B cell (primary cell): ENCODE results near the gene PINK1. TPM values are rescaled to one million over a fixed set of nuclear protein-coding genes. Genes with fewer than 3 reads are reported as not detected.
A peak's percentile ranks its signal among the peaks of the same experiment; 100 is the strongest.

Experiments used
- ATAC-seq: fragments of 200-7000 bp; cut with Tn5 transposase; one replicate; pipeline ENCODE4 v1.10.0; 2021; ENCODE audit warnings: low read depth, mild to moderate bottlenecking, moderate number of reproducible peaks, moderate library complexity
- CTCF ChIA-PET: fragments of 350-600 bp; sonication (Branson Sonifier 250); formaldehyde crosslinking; loops from one replicate; lab custom pipeline; 2021; ENCODE audit warnings: antibody characterized with exemption, inconsistent platforms; lab: Charles Lee
- POLR2A ChIA-PET: fragments of 350-600 bp; sonication (Branson Sonifier 250); formaldehyde crosslinking; loops from one replicate; lab custom pipeline; 2021; ENCODE audit warnings: antibody characterized with exemption; lab: Charles Lee
- DNase-seq: peaks from one replicate; pipeline ENCODE4 v3.0.0; 2013
- H2AFZ ChIP-seq: 2 replicates; pipeline ENCODE4 v1.6.1; 2012; ENCODE audit warnings: mild to moderate bottlenecking, low read depth, low read length; ENCODE audit not compliant: insufficient read depth, poor library complexity, severe bottlenecking
- H3K27ac ChIP-seq, 2 donors: 1 replicate in 1 of 2; 2 replicates in 1 of 2; pipeline ENCODE4 v1.5.1; 2012 to 2013; ENCODE audit warnings: low read length in 2 of 2, mild to moderate bottlenecking in 2 of 2, moderate library complexity in 1 of 2
- H3K27me3 ChIP-seq, 4 experiments: fragments of 200-600 bp in 1 of 4; sonication (generic) in 1 of 4; replicated peaks in 1 of 4; 1 replicate in 2 of 4; 2 replicates in 2 of 4; pipeline versions ENCODE4 v1.6.1 to v1.7.0; 2013 to 2016; ENCODE audit warnings: low read length in 3 of 4, mild to moderate bottlenecking in 2 of 4, mixed read lengths in 1 of 4, moderate library complexity in 1 of 4; ENCODE audit not compliant: insufficient read depth in 4 of 4, control insufficient read depth in 3 of 4; ENCODE audit errors: control extremely low read depth in 1 of 4
- H3K36me3 ChIP-seq, 2 experiments: replicated peaks in 1 of 2; 1 replicate in 1 of 2; 2 replicates in 1 of 2; pipeline versions ENCODE4 v1.6.1 to v1.7.1; 2013; ENCODE audit warnings: low read length in 1 of 2; ENCODE audit not compliant: insufficient read depth in 2 of 2, control insufficient read depth in 1 of 2; ENCODE audit errors: control extremely low read depth in 1 of 2, extremely low read depth in 1 of 2
- H3K4me1 ChIP-seq, 2 donors: fragments of 200-600 bp in 1 of 2; sonication (generic) in 1 of 2; 1 replicate in 1 of 2; 2 replicates in 1 of 2; pipeline versions ENCODE4 v1.5.1 to v1.6.1; 2013 to 2017; ENCODE audit warnings: low read length in 2 of 2; ENCODE audit not compliant: control insufficient read depth in 2 of 2, insufficient read depth in 2 of 2
- H3K4me2 ChIP-seq: replicated peaks from 2 replicates; pipeline ENCODE3; 2012; ENCODE audit warnings: mild to moderate bottlenecking, low read depth, low read length; ENCODE audit not compliant: poor library complexity, severe bottlenecking
- H3K4me3 ChIP-seq, 5 experiments: fragments of 200-600 bp in 1 of 5; sonication (generic) in 1 of 5; 1 replicate in 3 of 5; 2 replicates in 2 of 5; pipeline versions ENCODE4 v1.5.1 to v1.7.0; 2011 to 2016; ENCODE audit warnings: low read length in 4 of 5, mild to moderate bottlenecking in 4 of 5, low read depth in 2 of 5, control low read depth in 1 of 5, moderate library complexity in 1 of 5; ENCODE audit not compliant: insufficient read depth in 1 of 5; ENCODE audit errors: control extremely low read depth in 1 of 5, extremely low read depth in 1 of 5
- H3K79me2 ChIP-seq: fragments of 200-600 bp; sonication (generic); one replicate; pipeline ENCODE4 v1.6.0; 2016; ENCODE audit warnings: low read length; ENCODE audit not compliant: control insufficient read depth, insufficient read depth
- H3K9ac ChIP-seq: fragments of 200-600 bp; sonication (generic); 2 replicates; pipeline ENCODE4 v1.6.1; 2017; ENCODE audit warnings: mild to moderate bottlenecking, low read length, moderate library complexity
- H3K9me3 ChIP-seq, 3 donors: one replicate each; pipeline versions ENCODE4 v1.6.1 to v1.7.1; 2013; ENCODE audit warnings: low read length in 2 of 3; ENCODE audit not compliant: control insufficient read depth in 2 of 3, insufficient read depth in 1 of 3; ENCODE audit errors: control extremely low read depth in 1 of 3
- H4K20me1 ChIP-seq: 2 replicates; pipeline ENCODE4 v1.6.0; 2012; ENCODE audit warnings: mild to moderate bottlenecking, low read length; ENCODE audit not compliant: insufficient read depth, control insufficient read depth, poor library complexity, severe bottlenecking
- H3K27ac Mint-ChIP-seq: one replicate; pipeline ENCODE4 v1.8.0; 2021; ENCODE audit warnings: mixed read lengths
- H3K27me3 Mint-ChIP-seq: one replicate; pipeline ENCODE4 v1.8.0; 2021; ENCODE audit warnings: mixed read lengths
- H3K4me1 Mint-ChIP-seq: one replicate; pipeline ENCODE4 v1.8.0; 2021; ENCODE audit warnings: mixed read lengths
- H3K4me3 Mint-ChIP-seq: one replicate; pipeline ENCODE4 v1.8.0; 2021; ENCODE audit warnings: mixed read lengths
- H3K9me3 Mint-ChIP-seq: one replicate; pipeline ENCODE4 v1.8.0; 2022; ENCODE audit warnings: mixed read lengths; ENCODE audit not compliant: insufficient read depth
- CTCF ChIP-seq: fragments of 200-600 bp; IDR thresholded peaks from one replicate; pipeline ENCODE4 v1.8.0; 2022; ENCODE audit warnings: antibody characterized with exemption, mild to moderate bottlenecking
- EZH2 ChIP-seq: IDR thresholded peaks from 2 replicates; pipeline ENCODE4 v1.6.1; 2012; ENCODE audit warnings: borderline replicate concordance, low read depth, mild to moderate bottlenecking, moderate library complexity, low read length; ENCODE audit not compliant: insufficient read depth, poor library complexity, severe bottlenecking
- WGBS: methylation state at CpG from one replicate; pipeline ENCODE4 v1.1.5; 2013; ENCODE audit warnings: missing lambda C conversion rate; ENCODE audit not compliant: insufficient coverage; 5-methylcytosine and 5-hydroxymethylcytosine counted together
- intact Hi-C: fragments of 100-400 bp; cut with micrococcal nuclease; formaldehyde crosslinking; loops from one replicate; pipeline ENCODE4 v1.10.0; 2022
- polyA plus RNA-seq: library from polyadenylated mRNA; depleted of rRNA; stranded (reverse); fragments of >200 nt; gene quantifications from 2 replicates; pipeline ENCODE4 v1.2.3, GENCODE V29; 2012
- total RNA-seq, 2 donors: library from RNA; stranded (reverse); fragments of 120-200 nt in 1 of 2; gene quantifications; 1 replicate in 1 of 2; 2 replicates in 1 of 2; pipeline versions ENCODE4 v1.2.3 to v1.2.4, GENCODE V29; 2013 to 2022

Gene PINK1
- total and polyA plus RNA-seq, 2 donors (not counting 1 experiment from before 2014, with no cell fraction given), result 5.8 to 14.3 TPM

- Histone ChIP-seq H3K9me3 (peaks cover 0 to 11% (median 3%) of the 10 kb centered on the region in 3 donors), H3K27ac (no peak overlapping the region), H3K79me2 (no peaks in the 10 kb centered on the region), H3K4me1 (peaks cover 18 to 28% of the 10 kb centered on the region in 2 donors), H3K36me3 (no peaks in the 10 kb centered on the region), H4K20me1 (no peaks in the 10 kb centered on the region), H3K4me2 (no peak overlapping the region), H2AFZ (no peak overlapping the region), H3K4me3 (no peak overlapping the region), H3K27me3 (peaks cover 0 to 9% (median 0%) of the 10 kb centered on the region in 4 experiments), H3K9ac (no peak overlapping the region)
- CTCF ChIA-PET, result no interaction called here
- Mint-ChIP-seq H3K9me3 (peaks cover 6% of the 10 kb centered on the region), H3K27me3 (peaks cover 16% of the 10 kb centered on the region), H3K4me1 (peaks cover 11% of the 10 kb centered on the region), H3K4me3 (no peak overlapping the region), H3K27ac (peak overlapping the region; percentile 69)
- POLR2A ChIA-PET, result no interaction called here
- 94% methylated on average over 9 of the region's 9 CpGs for WGBS
- no peak for ATAC-seq
- TF ChIP-seq EZH2 (no peak), CTCF (no peak)
- intact Hi-C loops, result no loop called here
- DNase-seq, result no peak
These were observed 48.7 kb downstream of the PINK1 start for GRCh38 chr1:20681999-20682398.

- intact Hi-C loops, result no loop called here
- Mint-ChIP-seq H3K4me1 (peaks cover 11% of the 10 kb centered on the region), H3K27ac (no peak overlapping the region), H3K4me3 (no peak overlapping the region), H3K9me3 (peaks cover 3% of the 10 kb centered on the region), H3K27me3 (peaks cover 16% of the 10 kb centered on the region)
- peak overlapping the region; percentile 44 for H2AFZ ChIP-seq
- no peaks in the 10 kb centered on the region for H3K36me3 ChIP-seq
- no peaks in the 10 kb centered on the region for H4K20me1 ChIP-seq
- H3K27ac ChIP-seq, result no peak overlapping the region
- WGBS, result 22% methylated on average over 24 of the region's 24 CpGs
- no peak for TF ChIP-seq EZH2
- no peak for TF ChIP-seq CTCF
- H3K9ac ChIP-seq, result no peak overlapping the region
- no peak overlapping the region for H3K4me3 ChIP-seq
- ChIA-PET CTCF (no interaction called here), POLR2A (no interaction called here)
- no peak for ATAC-seq
- DNase-seq, result no peak
- H3K9me3 ChIP-seq, result peaks cover 0 to 6% (median 2%) of the 10 kb centered on the region in 3 donors
- no peaks in the 10 kb centered on the region for H3K79me2 ChIP-seq
- H3K27me3 ChIP-seq, result peaks cover 0 to 11% (median 0%) of the 10 kb centered on the region in 4 experiments
- peak overlapping the region; percentile 14 for H3K4me2 ChIP-seq
- H3K4me1 ChIP-seq, result peaks cover 18 to 28% of the 10 kb centered on the region in 2 donors
These were observed 49.4 kb downstream of the PINK1 start for GRCh38 chr1:20682571-20683236.
